Testis (tissue), 3 donors: ENCODE measurements around the gene TTLL5. TPM values are rescaled to one million over a fixed set of nuclear protein-coding genes. Genes with fewer than 3 reads are reported as not detected.

Experiments used
- DNase-seq: peaks from one replicate; pipeline ENCODE4 v3.0.0-alpha.2; 2019
- H3K27ac ChIP-seq, 2 donors: fragments of 200-600 bp; sonication (generic); one replicate each; pipeline ENCODE4 v1.5.1; 2019
- H3K27me3 ChIP-seq: fragments of 200-600 bp; sonication (generic); one replicate; pipeline ENCODE4 v1.5.1; 2019
- H3K36me3 ChIP-seq: fragments of 200-600 bp; sonication (generic); one replicate; pipeline ENCODE4 v1.5.1; 2017; ENCODE audit warnings: low read depth; ENCODE audit errors: missing control alignments
- H3K4me1 ChIP-seq: fragments of 200-600 bp; sonication (generic); one replicate; pipeline ENCODE4 v1.5.1; 2019
- H3K4me3 ChIP-seq, 2 donors: fragments of 200-600 bp; sonication (generic); one replicate each; pipeline ENCODE4 v1.5.1; 2017 to 2019
- H3K9me3 ChIP-seq: fragments of 200-600 bp; sonication (generic); one replicate; pipeline ENCODE4 v1.5.1; 2017
- CTCF ChIP-seq, 3 experiments: fragments of 450-650 bp in 2 of 3; fragments of 200-600 bp in 1 of 3; sonication (generic) in 1 of 3; IDR thresholded peaks; one replicate each; pipeline ENCODE4 v1.5.1; 2016 to 2019; ENCODE audit warnings: antibody characterized with exemption in 3 of 3, mild to moderate bottlenecking in 2 of 3, moderate library complexity in 1 of 3
- POLR2A ChIP-seq: fragments of 450-650 bp; IDR thresholded peaks from one replicate; pipeline ENCODE4 v1.6.1; 2017; ENCODE audit warnings: antibody characterized with exemption, mild to moderate bottlenecking, moderate library complexity
- WGBS, 2 donors: methylation state at CpG; one replicate each; pipeline ENCODE4 v1.1.5; 2018; 5-methylcytosine and 5-hydroxymethylcytosine counted together
- intact Hi-C: fragments of 100-400 bp; cut with DNase I; formaldehyde crosslinking; loops from one replicate; pipeline ENCODE4 v1.15.1; 2023; ENCODE audit warnings: low total_unique reads
- polyA plus RNA-seq: library from polyadenylated mRNA; stranded (reverse); fragments of 350-450 nt; fragmentation: Illumina TruSeq; extraction: RNeasy Lipid Tissue Mini Kit (QIAGEN cat#74804); gene quantifications from one replicate; pipeline ENCODE4 v1.2.3, GENCODE V29; 2014; ENCODE audit warnings: low read depth, low replicate concordance; ENCODE audit not compliant: insufficient read depth
- total RNA-seq, 2 donors: library from RNA; depleted of rRNA; stranded (reverse); fragments of >200 nt; gene quantifications; one replicate each; pipeline ENCODE4 v1.2.3, GENCODE V29; 2016

TTLL5 gene
- total and polyA plus RNA-seq, 3 donors from 2014 or later: 112 to 318 (median 155) TPM

- TF ChIP-seq CTCF (IDR thresholded peaks at IDR 0.05) (no peak), POLR2A (no peak)
- peaks cover 19% of the 10 kb centered on the region for H3K4me1 ChIP-seq
Observed at GRCh38 chr14:75978249-75978731, 317.2 kb downstream of the TTLL5 start.

GRCh38 chr14:75979071-75979571 lies 318.1 kb downstream of the TTLL5 start:
- no peaks in the 10 kb centered on the region for H3K36me3 ChIP-seq
- peaks cover 19% of the 10 kb centered on the region for H3K4me1 ChIP-seq
- no peaks in the 10 kb centered on the region for H3K27me3 ChIP-seq
- peak overlapping the region in 1 of 2 donors; percentile 88 for H3K27ac ChIP-seq
- H3K9me3 ChIP-seq: no peaks in the 10 kb centered on the region
- TF ChIP-seq POLR2A (no peak), CTCF (IDR thresholded peaks at IDR 0.05) (peak in 2 of 3 experiments; percentile 54 to 63)
- H3K4me3 ChIP-seq: peak overlapping the region; percentile 65 to 70
- WGBS, 2 donors: 34 to 41% methylated on average over 5 to 14 of the region's 14 CpGs
- DNase-seq: peak; percentile 46
- intact Hi-C loops: loop anchor here (10.0 kb wide), 2 partner anchors 74 to 184 kb away; no protein-coding TSS in a partner anchor

More at GRCh38 chr14:75978249-75978731, 317.2 kb downstream of the TTLL5 start:
- Histone ChIP-seq H3K36me3 (no peaks in the 10 kb centered on the region), H3K9me3 (no peaks in the 10 kb centered on the region), H3K27me3 (no peaks in the 10 kb centered on the region), H3K27ac (no peak overlapping the region), H3K4me3 (no peak overlapping the region)
- 65 to 81% methylated on average over 4 to 10 of the region's 10 CpGs for WGBS, 2 donors
- intact Hi-C loops: loop anchor here (10.0 kb wide), 2 partner anchors 73 to 183 kb away; no protein-coding TSS in a partner anchor
- DNase-seq: no peak

GRCh38 chr14:75979648-75980565 lies 318.9 kb downstream of the TTLL5 start:
- H3K9me3 ChIP-seq: no peaks in the 10 kb centered on the region
- intact Hi-C loops: loop anchor here (5.0 to 10.0 kb wide), 3 partner anchors 75 to 263 kb away; no protein-coding TSS in a partner anchor
- H3K4me1 ChIP-seq: peaks cover 19% of the 10 kb centered on the region
- 58 to 63% methylated on average over 18 to 27 of the region's 27 CpGs for WGBS, 2 donors
- H3K36me3 ChIP-seq: no peaks in the 10 kb centered on the region
- TF ChIP-seq POLR2A: no peak
- no peak for TF ChIP-seq CTCF (IDR thresholded peaks at IDR 0.05)
- no peaks in the 10 kb centered on the region for H3K27me3 ChIP-seq
- H3K27ac ChIP-seq: peak overlapping the region; percentile 88 to 95
- peak overlapping the region; percentile 65 to 70 for H3K4me3 ChIP-seq
- peak; percentile 56 for DNase-seq

DNA sequence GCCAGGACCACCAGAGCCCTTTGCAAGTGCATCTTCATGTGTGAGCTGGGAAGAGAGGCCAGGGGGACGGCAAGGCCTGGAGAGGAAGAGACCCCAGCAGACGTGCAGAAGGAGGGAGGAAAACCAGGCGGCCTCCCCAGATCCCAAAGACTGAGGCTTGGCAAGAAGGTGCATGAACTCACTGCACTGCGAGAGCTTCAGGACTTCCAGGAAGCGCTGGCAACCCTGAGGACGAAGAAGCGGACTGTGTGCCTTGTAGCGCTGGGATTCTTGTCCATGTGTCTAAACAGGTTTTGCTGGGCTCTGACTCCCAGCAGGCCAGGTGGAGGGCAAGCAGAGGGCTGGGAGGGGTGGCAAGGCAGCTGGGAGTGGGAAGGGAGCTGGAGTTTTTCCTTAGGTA lies 319.8 kb downstream of the TTLL5 start:
- 51 to 73% methylated on average over 8 of the region's 8 CpGs for WGBS, 2 donors
- peak; percentile 33 for DNase-seq
- Histone ChIP-seq H3K4me1 (peaks cover 22% of the 10 kb centered on the region), H3K36me3 (no peaks in the 10 kb centered on the region), H3K27ac (peak overlapping the region; percentile 88 to 95), H3K4me3 (peak overlapping the region; percentile 65 to 70), H3K9me3 (no peaks in the 10 kb centered on the region), H3K27me3 (no peaks in the 10 kb centered on the region)
- TF ChIP-seq POLR2A: no peak
- TF ChIP-seq CTCF (IDR thresholded peaks at IDR 0.05): no peak
- intact Hi-C loops: loop anchor here (5.0 kb wide), 1 partner anchor 264 kb away; no protein-coding TSS in a partner anchor
